ENCODE results near the gene DNAJB11.
"Not testable (repeated sequence)": the region's sequence is repeated elsewhere in the genome, so short reads cannot be mapped to it uniquely, and the experiment has no call there.

The DNAJB11 gene

DNA sequence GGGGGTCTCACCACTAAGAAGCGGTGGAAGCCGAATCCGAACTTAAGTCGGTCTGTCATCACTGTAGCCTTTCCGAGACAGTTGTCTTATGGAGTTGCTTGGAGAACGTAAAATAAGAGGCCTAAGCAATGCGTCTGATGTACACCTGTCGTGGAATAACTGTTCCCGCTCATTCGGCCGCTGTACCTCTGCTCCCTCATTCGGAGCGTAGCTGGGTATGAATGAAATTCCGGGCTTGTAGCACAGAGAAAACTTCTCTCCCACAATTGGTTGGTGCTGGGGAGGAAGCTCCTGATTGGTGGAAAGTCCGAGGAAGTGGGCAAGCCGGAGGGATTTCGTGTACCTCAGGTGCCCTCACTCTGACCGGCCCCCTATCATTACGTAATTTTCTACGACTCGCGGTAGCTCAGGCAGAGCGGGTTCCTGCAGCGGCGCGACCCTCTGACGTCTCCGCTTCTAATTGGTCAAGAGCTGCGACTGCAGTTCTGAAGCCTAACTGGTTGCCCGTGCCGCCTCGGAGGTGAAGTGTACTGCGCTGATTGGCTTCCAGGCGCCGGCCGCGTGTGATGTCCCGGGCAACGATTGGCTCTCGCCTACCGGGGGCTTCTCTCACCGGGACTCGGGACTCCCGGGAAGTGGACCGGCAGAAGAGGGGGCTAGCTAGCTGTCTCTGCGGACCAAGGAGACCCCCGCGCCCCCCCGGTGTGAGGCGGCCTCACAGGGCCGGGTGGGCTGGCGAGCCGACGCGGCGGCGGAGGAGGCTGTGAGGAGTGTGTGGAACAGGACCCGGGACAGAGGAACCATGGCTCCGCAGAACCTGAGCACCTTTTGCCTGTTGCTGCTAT lies at the start of gene DNAJB11:
DNAJB11 (plus strand) TSS at position 625 of the 845 bp plus-strand sequence; CDS start at position 803, 178 bp downstream.
- DNase-seq = peak; percentile 97

DNA sequence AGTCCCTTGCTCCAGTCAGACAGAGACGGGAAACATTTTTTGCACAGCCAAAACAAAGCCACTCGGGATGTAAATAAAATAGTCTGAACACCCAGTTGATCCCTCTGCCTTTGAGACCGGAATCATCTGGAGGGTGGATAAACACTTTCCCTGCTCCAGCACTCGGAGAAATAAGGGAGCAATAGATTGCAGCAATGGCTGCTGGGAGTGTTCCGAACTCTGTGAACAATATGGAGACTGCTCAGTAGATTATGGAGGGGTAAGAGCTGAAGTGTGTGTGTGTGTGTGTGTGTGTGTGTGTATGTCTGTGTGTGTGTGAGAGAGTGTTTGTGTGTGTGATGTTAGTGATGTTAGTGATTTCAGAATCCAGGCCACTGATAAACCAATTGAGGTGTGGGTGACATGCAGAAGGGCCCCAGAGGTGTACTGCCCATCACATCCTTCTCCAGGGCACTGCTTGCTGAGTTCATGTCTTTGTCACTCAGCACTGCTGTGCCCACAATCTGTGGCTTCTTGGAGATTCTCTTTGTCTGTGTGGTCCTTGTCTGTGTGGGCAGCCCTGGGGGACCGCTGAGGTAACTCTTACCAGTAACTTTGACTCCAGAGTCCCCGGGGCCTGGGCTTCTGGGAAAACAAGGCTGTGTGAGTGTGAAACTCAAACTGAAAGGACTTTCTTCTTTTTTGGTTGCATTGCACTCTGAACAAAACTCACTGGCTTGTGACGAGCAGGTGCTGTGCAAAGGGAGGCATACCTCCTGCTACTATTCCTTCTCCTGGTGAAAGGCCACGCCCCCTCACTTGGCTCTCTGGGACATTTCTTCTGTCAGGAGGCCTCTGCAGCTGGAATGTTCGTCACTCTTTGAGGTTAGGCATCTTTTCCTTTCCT lies 49.3 kb upstream of the DNAJB11 start:
- DNase-seq = peak; percentile 42 to 54

DNA sequence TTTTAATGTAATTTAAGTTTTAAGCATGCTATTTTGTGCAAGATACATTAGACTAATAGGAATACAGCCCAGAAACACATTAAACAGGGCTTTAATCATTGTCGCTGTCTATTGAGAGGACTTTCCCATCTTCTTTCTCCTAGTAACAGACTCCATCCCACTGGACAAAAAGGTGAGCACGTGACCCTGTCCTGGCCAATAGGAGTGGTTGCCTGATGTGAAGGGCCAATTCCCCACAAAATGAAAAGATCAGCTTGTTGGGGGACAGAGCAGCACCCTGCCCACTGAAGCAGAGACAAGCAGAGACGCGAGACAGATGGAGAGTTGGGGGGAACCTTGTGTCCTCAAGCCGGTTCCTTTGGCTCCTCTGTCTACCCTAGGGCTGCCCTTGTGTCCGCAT lies 47.5 kb upstream of the DNAJB11 start:
- DNase-seq = no peak

DNA sequence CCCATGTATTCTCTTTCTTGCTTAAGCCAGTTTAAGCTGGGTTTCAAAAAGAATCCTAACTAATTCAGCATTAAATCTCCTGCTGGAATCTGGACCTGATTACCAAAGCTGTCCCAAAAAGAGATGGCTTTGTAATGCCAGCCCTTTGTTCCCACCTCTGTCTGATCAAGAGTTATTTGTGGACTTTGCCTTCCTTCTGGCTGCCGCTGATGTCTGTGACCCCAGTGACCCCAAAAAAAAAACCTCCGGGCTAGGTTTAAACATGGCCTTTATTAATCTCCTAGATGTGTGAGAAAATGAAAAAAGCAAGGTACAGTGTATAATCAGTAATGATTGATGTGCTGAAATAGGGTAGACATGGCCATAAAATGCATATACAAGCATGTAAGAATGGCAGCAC lies 47.1 kb upstream of the DNAJB11 start:
- DNase-seq = no peak

DNA sequence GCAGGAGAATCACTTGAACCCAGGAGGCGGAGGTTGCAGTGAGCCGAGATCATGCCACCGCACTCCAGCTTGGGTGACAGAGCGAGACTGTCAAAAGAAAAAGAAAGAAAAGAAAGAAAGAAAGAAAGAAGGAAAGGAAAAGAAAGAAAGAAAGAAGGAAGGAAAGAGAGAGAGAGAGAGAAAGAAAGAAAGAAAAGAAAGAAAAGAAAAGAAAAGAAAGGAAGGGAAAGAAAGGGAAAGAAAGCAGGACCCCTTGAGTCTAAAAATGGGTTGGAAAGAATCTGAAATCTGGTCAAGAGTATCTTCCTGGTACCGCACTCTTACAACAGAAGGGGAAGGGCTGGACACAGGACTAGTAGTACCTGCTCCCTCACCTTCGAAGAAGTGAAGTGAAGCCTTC lies 45.9 kb upstream of the DNAJB11 start:
- no peak for DNase-seq

DNA sequence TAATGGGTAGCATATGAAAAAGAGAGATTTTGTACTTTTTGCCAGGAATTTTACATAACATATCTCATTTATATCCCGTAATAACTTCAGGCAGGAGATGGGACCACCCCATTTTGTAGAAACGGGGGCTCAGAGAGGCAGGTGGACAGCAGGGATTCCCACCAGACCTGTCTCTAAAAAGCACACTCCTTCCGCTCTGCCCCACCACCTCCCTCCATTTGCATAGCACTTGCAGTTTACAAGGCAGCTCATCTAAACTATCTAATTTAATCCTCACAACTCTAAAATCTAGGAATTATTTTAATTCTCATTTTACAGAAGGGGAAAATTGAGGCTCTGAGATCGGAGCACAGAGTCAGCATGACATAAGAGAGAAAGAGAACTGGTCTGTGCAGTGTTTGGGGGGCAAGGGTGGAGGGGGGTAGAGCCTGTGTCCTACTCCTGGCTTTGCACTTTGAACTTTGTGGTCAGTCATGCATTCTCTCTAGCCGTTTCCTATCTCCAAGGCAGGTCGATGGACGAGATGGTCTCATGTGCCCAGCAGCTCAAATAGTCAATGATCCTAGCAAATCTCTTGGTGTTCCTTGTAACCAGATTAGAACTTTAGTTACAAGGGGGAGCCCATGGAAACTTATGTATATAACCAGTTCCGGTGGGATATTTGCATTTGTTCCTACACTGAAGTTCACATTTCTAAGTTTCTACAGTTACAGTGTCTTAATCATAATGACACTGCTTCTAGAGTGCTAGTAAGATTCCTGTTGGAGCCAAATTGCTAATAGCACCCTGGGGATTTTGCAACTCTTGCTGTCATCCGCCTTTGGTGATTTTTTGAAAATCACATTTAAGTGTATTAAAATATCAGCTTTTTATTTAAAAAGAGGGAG lies 44.9 kb upstream of the DNAJB11 start:
- DNase-seq = no peak

DNA sequence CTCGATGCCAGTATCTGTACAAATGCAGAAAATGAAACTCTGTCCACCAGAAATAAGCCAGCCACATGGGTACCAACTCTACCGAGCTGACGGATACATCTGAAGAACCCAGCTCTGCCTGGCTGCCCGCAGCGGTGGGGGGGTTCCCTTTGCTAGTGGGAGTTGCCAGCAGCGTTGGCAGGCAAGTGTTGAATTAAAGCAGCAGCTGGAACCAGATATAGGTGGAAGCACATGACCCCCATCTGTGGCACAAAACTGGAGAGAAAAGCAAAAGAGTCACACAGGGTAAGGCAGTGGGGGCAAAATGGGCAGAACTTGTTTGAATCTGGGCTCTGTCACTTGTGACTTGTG lies 44.3 kb upstream of the DNAJB11 start:
- DNase-seq = no peak

DNA sequence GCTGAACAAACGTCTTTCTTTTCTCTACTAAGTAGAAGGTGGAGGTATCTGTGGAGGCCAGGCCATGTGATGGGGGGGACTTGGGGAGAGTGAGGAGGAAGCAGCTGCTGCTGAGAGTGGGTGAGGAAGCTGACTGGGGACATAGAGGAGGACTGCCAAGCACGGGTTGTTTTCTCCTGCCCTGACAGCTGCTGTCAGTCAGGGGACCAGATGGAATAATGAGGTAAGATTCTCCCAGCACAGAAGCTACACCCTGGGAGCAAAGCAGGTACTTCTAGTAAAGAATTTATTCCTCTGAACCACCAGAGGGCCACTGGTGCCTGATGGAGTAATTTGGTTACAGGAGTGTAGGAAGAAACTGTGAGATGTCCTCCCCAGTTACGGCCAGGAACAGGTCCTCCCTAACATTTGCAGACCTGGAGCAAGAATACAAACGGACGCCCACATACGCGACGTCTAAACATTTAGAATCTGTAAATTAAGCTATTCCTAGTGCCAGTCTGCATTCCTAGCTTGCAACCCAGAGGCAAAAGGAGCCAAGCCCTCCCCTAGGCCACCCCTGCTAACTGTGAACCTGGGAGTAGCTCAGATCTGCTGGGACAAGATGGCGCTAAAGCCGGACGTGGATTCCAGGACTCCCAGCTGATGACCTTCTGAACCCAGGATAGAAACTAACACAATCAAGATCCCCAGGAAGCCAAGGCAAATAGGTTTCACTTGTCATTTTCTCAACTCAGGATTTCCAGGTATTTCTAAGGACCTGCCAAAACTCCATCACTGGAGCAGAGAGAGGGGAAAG lies 41.1 kb upstream of the DNAJB11 start:
- no peak for DNase-seq

DNA sequence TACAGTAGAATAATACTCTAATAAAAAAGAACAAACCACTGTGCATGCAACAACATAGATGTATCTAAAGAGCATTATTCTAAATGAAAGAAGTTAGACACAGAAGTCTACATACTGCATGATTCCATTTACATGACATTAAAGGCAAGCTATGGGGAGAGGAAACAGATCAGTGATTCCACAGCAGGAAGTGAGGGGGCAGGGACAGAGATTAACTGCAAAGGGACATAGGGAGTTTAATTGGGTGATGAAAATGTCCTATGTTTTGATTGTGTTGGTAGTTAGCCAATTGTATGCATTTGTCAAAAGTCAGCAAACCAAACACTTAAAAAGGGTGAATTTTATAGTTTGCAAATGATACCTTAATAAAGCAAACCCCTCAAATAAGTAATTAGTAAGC lies 40.1 kb upstream of the DNAJB11 start:
- DNase-seq = no peak

DNA sequence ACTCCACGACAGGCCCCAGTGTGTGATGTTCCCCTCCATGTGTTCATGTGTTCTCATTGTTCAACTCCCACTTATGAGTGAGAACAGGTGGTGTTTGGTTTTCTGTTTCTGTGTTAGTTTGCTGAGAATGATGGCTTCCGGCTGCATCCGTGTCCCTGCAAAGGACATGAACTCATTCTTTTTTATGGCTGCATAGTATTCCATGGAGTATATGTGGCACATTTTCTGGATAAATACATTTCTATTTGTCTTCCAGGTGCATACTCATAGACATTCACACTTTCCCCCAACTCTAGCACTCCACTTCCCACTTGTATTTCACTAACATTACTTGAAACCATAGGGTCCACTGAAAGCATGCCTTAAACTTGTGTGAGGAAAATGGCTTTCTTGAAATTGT lies 38.8 kb upstream of the DNAJB11 start:
- DNase-seq = not testable (repeated sequence)

DNA sequence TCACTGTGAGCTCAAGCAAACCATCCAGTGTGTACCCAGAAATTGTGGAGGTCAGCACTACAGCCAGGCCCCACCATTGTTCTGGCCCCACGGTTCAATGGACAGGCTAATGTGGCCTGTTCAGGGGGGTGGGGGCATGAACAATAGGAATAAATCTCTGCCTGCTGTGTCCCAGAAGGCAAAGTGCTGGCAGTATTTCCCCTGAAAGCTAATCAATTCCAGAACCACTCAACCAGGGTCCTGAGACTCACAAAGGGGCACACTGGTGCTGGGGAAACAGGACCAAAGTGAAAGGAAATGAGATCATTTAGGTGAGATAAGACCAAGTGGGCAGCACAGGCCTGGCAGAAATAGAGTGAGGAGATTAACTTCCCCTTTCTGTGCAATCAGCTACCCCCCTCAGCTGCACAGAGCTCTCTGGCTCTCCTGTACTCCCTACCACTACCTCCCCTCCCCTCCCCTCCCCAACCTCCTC lies 37.9 kb upstream of the DNAJB11 start:
- no peak for DNase-seq

DNA sequence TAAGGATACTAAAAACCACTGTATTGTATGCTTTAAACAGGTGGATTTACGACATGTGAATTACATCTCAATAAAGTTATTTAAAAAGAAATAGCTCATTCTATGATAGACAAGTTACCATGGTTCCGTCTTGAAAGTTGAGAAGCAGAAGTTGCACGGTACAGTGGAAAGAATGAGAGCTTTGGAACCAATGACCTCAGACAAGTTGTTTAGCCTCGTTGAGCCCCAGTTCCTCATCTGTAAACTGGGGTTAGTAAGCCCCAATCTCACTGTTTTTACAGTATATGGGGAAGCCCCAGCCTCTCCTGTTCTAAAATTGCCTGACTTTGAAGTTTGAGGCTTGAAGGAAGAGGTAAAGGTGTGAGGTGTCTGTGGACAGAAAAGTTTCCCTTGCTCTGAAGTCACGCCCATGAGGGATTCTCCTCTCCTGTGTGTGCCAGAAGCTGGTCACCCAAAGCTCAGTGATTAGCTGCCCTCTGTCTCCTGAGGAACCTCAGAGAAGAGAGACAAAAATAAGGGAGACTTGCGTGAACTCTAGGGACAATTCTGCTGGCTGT lies 36.3 kb upstream of the DNAJB11 start:
- DNase-seq = peak; percentile 48 to 58

DNA sequence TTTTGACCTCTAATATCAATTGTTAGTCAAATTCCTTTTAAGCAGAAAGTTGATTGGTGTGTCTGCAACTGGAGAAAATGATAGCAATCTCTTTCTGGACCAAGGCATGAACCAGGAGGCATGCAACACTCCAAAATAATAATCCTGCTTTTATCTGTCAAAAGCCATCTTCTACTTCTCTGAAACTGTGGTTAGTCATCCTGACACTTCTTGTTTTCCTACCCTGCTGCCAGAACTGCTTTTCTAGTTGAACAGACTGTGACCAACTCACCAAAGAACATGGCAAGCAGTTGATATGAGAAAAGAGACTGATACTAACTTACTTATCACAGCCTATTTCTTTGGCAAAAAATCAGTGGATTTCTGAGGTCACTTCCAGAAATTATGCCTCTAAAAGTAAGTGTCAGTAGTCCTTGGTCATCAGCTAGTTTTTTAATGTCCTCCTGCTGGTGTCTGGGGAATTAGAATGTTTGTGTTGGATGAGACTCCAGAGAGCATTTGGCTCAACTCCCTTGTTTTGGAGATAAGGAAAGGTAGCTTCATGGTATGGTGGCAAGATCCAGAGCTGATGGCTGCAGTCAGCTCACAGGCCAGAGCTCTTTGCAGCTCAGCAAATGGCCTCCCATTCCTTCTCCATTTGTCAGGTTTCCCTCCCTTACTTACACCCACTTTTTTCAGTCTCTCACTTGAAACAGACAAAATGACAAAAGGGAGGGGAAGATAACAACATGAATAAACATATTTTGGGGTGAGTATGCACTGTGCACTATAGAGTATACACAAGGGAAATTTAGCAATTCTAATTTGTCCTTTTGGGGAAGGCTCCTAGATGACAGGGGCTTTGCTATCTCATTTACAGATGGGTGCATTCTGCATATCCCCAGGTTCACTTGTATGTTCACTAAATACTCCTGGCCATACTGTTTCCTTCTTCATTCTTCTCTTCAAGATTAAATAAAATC lies 33.4 kb upstream of the DNAJB11 start:
- DNase-seq = no peak

DNA sequence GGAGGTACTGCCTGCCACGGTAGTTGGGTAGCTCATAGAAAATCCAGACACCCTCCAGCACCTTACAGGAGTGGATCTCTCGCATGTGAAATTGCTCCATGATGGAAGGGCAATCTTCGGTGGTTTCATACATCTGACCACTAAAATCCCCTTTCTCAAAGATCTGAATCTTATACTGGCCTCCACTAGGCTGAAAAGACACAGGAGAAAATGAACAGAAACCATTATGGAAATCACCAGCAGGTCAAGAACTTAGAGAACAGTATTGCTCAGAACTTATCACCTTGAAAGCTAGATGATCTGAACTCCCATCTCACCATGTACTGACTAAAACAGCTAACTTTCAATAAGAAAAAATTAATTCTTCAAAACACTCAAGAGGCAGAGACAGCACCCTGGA lies 31.7 kb upstream of the DNAJB11 start:
- DNase-seq = no peak

DNA sequence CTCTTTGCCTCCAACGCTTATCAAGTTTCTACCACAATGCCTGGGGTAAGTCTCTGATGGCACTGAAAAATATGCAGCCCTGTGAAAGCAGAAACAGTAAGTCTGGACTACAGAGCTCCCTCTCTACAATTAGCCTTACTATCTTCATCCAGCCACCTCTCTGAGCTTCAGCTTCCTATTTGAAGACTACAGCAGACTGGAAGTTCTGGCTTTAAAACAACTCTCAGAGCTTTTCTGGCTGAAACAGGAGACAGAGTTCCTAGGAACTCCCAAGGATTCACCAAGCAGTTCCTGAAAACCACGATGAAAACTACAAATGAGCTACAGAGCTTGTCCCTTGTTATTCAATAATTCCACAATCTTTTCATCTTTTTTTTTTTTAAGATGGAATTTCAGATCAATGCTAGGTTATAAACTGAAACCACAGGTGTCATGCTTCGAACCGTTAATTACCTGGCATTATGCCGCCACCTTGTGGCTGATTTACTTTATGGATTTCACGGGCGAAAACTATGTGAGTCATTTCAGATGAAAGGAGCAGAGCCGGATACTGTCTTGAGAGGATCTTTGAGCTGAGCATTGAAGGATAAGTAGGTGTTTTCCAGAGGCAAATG lies 30.2 kb upstream of the DNAJB11 start:
- peak; percentile 83 to 87 for DNase-seq

DNA sequence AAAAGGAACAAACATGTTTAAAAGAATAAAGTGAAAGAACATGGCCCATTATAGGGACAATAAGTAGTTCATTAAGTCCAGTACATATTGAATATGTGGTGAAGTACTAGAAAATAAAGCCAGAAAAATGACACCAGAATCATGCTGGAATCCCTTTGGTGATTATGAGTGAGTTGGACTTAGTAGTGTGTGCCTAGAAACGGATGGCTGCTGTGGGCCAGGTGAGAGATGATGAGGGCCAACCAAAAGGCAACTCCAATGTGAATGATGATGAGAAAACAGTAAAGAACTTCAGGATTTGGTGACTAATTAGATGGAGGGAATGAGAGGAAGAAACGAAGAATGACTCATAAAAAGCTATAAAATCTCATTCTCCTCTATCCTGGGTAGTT lies 29.7 kb upstream of the DNAJB11 start:
- DNase-seq = no peak

DNA sequence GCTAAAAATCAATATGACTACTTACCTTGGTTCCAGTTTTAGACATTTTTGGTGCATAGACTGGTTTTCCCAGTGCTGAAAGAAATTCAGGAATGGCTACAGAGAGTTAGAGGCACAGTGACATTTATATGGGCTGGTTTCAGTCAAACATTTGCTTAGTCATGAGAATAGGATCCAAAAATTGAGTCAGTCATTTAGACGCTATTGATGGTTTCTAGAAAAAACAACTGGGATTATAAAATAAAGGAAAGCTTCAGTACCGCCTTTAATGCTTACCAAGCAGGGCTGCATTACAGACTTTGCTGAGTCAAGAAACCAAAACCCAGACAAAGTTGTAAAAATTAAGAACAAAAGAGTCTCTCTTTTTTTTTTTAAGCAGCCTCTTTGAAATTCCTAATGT lies 26.2 kb upstream of the DNAJB11 start, which contains the start of gene CRYGS:
CRYGS (minus strand) TSS at position 100 of the 400 bp plus-strand sequence; CDS start at position 46, 54 bp downstream.
- DNase-seq = no peak

DNA sequence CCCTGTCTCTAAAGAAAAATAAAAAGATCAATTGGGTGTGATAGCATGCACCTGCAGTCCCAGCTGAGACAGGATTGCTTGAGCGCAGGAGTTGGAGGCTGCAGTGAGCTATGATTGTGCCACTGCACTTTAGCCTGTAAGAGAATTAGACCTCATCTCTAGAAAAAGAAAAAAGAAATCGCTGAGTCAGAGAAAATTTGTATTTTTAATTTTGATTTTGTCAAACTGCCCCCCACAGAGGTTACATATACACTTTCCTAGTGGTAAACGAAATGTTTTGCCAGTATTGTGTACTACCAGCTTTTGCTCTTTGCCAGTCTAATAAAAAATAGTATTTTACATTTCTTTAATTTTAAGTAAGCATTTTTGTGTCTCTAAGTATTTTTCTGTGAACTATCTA lies 21.0 kb upstream of the DNAJB11 start:
- no peak for DNase-seq

DNA sequence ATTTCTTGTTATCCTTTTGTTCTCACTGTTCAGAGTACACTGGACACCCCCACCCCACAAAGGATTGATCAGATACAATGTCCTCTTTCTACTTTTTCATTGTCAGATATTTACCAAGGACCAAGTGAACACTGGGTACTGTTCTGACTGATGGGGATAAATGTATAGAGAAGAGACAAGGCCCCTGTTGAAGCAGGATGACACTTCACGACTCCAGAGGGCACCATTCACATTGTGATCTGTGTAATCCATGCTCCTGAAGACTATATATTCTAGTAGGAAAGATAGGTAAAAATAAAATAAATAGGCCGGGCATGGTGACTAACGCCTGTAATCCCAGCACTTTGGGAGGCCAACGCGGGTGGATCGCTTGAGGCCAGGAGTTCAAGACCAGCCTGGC lies 19.1 kb upstream of the DNAJB11 start:
- DNase-seq = no peak

Measured in stimulated activated CD4-positive, alpha-beta T cell treated with anti-CD3 and anti-CD28 coated beads, Interleukin-2, amount 100 ng/mL, for 24 hours (primary cell).